Left forelimb (tissue), 1 donor: ENCODE results near the gene PCIF1.
"Not testable (repeated sequence)": the region's sequence is repeated elsewhere in the genome, so short reads cannot be mapped to it uniquely, and the experiment has no call there.

ENCODE experiments used
- DNase-seq: peaks from one replicate; pipeline ENCODE4 v3.0.0-alpha.2; 2018; ENCODE audit warnings: low spot score

PCIF1 gene

DNA sequence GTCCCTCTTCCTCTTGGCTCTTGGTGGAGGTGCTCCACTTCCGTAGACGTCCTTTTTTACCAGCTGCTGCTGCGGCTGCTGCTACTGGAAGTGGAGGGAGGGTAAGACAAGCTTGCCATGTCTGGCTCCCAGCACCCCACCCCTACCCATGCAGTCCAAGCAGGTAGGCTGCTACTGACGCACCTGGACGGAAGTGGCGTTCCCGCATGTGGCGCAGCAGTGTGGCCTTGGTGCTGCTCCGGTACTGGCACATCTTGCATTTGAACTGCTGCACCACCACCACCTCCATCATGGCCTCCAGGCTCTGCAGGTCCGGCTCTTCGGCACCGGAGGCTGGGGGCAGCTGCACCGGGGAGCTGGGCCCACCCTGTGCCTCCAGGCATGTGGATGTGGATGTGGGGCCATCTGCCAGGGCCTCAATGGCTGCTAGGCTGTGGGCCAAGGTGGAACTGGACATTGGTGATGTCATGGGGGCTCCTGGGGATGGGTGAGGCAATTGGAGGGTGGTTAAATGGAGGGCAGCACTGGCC lies 33.1 kb downstream of the PCIF1 start:
- no peak for DNase-seq

DNA sequence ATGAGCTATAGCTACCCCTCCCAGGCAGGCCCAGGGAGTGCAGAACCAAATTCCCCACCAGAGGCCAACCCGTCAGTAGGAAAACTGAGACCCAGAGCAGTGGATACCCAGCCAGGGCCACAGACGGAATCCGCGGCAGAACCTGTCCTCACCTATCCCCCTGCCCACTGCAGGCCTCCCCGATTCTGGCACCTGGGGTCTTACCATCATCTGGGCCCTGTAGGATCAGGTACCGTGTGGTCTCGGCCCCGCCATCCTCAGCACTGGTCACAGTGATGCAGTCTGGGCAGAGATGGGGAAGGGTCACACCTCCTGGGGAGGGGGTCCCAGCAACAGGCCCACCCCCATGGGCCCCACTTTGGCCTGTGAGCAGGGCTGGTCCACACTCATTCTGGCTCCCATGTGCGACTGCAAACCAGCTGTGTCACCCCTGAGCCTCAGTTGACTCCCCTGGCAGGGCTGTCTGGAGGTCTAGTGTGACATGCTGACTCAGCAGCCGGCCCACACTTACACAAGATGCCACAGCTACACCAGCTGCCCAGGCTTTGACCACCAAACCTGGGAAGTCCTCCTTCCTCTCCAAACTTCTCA lies 33.7 kb downstream of the PCIF1 start:
- DNase-seq = no peak

DNA sequence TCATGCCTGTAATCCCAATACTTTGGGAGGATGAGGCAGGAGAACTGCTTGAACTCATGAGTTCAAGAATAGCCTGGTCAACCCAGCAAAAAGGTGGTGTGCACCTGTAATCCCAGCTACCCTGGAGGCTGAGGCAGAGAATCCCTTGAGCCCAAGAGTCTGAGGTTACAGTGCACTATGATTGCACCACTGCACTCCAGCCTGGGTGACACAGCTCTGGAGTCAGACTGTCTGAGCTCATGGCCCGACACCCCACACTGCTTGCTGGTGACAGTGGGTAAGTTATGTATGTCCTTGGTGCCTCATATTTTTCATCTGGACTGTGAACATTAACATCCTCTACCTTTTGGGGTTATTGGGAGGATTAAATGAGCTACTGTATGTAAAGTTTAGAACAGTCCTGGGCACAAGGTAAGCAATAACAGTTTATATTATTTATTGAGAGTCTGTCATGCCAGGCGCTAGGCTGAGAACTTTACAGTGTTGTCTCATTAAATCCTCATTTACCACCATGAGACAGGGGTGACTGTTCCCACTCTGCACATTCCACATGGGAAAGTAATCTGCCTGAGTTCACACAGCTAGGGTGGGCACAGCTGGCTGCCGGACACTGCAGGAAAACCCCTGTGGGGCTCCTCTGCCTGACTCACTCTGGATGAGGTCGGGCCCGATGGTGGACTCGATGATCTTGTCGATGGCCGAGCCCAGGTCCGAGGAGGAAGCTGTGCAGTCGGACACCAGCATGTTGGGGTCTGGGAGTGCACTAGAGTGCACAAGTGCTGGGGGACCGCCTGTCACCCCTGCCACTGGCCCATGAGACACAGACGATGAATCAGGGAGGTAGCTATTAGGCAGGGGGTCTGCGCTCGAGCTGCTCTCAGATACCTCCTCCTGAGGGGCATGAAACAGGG lies 34.6 kb downstream of the PCIF1 start:
- DNase-seq = no peak

DNA sequence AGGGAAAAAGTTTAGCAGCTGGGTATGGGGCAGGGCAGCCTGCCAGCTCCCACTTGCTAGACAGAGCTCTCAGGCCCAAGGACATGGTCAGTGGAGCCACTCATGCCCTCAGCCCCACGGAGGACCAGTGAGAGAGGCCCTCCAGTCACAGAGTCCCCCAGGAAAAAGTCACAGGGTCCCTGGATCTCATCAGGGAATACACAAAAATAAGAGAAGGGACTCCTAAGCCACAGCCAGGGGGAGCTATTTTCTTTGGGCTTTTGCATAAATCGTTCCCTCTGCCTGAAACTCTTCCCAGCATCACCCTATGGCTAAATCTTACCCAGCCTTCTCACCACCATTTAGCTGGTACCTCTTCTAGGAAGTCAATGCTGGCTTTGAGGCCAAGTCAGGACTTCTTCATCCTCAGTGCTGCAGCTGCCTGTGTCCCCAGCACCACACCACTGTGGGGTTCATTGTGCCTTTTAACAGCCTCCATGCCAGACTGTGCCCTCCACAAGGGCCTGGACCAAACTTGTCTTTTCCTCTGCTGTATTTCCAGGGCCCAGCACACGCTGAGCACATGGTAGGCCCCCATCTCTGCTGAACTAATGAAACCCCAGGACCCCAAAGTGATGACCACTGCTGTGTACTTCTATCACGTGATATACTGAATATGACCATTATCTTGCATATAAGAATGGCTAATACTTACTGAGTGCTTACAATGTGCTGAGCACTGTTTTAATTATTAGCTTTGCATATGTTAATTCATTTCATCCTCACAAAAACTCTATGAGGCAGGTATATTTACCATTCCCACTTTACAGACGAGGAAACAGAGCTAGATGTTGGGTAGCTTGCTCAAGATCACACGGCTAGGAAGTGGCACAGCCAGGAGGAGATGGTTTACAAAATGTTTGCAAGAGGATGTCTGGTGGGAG lies 35.5 kb downstream of the PCIF1 start:
- no peak for DNase-seq

DNA sequence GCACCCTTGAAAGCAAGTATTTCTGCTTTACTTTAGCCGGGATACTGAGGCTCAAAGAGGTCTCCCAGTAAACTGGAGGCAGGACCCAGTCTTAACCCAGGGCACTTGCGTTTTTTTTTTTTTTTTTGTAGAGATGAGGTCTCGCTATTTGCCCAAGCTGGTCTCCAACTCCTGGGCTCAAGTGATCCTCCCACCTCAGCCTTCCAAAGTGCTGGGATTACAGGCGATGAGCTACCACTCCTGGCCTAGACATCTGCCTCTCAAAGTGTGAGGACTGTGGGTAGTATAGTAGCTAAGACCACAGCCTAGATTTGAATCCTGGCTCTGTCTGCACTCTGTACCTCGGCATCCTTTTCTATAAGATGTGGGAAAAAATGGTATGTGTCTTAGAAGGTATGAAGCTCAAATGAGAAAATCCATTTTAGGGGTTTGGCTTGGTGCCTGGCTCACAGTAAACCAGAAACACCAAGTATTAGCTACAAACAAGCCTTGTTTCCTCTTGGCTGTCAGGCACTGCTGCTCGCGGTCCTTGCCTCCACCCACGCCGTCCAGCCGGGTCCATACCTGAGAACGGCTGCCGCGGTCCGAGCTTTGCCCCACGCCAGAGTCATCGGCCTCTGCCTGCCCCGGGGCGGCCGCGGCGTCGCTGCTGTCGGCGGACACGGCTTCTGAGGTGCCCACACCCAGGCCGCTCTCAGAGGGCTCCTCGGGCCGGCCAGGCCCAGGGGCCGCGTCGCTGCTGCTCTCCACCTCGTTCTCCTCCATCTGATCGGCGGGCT lies 36.4 kb downstream of the PCIF1 start:
- DNase-seq = no peak

DNA sequence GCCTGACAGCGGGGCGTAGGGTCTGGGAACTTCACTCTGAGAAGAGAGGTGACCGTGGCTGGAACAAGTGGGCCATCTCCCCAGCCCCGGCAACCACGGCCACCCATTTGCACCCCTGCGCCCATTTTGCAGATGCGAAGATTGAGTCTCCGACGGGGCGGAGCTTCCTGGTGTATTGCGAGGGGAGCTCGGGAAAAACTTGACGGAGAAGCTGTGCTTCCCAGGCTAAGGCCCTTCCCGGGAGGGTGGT lies 36.9 kb downstream of the PCIF1 start:
- no peak for DNase-seq

DNA sequence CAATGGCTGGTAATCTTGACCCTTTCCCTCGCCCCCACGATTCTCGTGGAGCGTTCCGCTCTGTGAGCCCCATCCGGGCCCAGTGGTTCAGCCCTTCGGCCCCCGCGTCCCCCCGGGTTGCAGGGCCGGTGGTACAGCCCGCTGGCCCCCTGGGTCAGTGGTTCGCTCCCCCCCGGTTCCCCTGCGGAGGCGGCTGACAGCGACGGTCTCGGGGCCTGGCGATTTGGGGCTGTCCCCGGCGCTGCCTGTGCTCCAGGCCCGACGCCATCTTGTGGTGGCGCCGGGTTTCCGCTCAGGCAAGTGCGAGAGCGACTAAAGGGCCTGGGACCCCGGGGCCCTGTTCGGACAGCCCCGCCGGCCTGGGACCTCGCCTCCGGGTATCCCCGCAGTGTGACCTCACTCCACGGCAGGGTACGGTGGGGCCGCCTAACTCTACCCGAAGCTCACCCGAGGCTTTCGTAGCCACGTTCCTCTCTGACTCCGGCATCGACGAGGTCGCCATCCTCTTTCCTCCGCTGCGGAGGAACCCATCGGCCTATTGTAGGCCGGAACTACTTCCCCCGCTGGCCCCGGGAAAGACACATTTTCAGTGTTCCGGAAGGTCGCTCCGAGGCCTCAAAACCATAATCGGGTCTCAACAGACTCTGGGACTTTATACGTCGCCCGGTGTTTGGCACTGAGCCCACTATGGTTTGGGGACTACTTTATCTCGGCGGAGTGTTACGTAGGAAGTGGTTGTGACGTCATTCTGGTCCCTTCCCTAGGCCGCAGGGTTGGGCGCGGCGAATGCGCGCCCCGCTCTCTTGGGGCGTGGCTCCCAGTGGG lies 37.4 kb downstream of the PCIF1 start, which contains the start of gene ZNF335:
Gene ZNF335 (minus strand): TSS at position 529 of the 825 bp plus-strand sequence. CDS start 793 bp downstream, outside the sequence.
- peak; percentile 98 for DNase-seq

DNA sequence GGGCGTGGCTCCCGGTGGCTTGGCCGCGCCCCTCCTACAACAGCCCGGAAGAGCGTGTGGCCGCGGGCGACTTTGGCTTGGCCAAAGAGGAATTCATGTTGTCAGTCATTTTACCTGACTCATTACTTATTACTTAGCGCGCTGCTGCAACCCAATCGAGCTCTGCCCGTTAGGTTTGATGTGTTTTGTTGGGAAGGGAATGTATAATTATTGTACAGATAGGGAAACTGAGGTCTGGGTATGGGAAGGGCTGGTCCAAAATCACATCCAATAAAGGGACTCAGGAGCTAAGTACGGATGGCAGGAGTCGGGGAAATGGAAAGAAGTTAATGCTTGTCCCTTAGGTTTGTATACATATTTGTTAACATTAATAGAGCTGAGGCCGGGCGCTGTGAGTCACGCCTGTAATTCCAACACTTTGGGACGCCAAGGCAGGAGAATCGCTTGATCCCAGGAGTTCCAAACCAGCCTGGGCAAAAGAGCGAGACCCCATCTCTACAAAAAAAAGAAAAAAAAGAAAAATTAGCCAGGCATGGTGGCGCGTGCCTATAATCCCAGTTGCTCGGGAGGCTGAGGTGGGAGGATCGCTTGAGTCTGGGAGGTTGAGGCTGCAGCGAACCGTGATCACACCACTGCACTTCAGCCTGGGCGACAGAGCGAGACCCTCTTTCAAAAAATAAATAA lies 38.2 kb downstream of the PCIF1 start:
- DNase-seq = no peak

DNA sequence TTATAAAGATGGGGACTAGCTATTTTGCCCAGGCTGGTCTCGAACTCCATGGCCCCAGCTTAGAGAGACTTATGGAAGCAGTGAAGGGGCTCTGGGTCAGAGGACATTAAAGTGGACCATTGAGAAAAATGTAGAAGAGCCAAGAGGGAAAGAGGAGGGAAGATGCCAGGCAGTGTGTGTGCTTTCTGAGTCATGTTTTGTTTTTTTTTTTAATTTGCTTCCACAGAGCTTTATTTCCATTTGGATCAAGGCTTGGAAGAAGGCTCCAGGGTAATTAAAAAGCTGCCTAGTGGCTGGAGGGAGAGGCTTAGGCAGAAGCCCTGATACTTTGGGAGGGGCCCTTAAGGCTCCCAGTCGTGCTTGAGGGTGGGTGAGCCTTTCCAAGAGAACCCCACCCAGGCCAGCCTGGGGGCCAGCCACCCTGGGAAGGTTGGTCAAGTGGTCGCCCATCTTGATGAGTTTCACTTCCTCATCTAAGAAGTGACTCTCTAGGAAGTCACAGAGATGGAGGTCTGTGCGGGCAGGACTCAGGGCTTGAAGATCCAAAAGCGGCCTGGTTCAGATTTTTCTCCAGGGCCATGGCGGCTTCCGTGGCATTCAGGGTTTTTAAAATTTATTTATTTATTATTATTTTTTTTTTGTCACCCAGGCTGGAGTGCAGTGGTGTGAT lies 40.5 kb downstream of the PCIF1 start:
- DNase-seq = no peak

DNA sequence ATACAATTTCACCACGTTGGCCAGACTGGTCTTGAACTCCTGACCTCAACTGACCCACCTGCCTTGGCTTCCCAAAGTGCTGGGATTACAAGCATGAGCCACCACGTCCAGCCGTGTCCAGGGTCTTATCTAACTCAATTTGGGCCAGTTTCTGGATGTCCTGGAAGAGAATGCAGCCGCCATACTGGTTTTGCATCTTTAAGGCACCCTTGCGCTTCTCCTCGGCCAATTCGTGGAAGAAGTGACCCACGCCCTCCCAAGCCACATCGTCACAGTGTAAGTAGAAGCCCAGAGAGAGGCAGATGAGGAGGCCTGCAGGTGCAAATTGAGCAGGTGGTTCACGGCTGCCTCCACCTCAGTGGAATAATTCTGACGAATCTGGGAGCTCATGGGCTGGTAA lies 41.2 kb downstream of the PCIF1 start:
- no peak for DNase-seq

DNA sequence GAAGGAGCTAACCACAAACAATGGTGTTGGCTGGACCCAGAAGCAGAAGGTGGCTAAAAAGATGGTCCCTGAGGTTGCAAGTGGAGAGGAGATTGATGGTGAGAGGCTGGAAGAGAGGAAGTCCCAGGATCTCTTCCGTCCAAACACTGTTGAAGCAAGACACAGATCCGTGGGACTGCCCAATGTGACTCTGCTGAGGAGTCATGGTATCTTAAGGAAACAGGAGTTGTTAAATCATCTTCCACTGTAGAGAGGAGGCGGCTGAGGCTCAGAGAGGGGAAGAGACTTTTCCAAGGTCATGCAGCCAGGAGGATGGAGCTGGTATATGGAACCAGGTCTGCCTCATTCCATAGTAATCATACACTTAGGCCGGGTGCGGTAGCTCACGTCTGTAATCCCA lies 41.6 kb downstream of the PCIF1 start:
- no peak for DNase-seq

DNA sequence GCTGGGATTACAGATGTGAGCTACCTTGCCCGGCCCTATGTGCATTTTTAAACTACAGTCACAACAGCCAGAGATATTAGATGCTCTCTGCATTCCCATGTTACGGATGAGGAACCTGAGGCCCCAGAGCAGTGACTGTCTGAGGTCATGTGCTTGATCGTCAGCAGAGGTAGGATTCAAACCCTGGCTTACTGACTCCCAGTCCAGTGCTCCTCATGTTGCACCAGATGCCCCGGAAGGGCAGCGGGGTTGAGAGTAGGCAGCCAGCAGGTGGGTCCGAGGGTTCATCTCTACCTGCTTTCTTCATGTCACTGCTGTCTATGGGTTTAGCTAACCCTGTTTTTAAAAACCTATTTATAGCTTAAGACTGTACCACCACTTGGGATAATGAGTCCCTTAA lies 46.8 kb downstream of the PCIF1 start:
- DNase-seq = peak; percentile 20

DNA sequence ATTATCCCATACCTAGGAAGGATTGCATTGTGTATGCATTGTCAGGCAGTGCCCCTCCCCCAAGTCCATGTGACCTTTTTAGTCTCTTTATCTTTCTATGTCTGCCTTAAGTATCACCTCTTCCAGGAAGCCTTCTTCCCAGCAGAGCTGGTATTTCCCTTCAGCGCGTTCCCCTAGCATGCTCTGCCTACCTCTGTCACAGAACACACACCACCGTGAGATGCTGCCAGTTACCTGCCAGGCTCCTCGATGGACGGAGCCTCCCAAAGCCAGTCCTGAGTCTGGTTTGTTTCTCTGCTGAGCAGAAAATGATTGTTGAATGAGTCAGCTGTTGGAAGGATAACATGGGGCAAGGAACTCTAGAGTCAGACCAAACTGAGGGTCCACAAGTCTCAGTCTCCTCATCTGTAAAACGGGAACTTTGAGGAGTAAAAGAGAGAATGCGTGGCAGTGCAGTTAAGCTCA lies 48.8 kb downstream of the PCIF1 start:
- DNase-seq = peak; percentile 11

DNA sequence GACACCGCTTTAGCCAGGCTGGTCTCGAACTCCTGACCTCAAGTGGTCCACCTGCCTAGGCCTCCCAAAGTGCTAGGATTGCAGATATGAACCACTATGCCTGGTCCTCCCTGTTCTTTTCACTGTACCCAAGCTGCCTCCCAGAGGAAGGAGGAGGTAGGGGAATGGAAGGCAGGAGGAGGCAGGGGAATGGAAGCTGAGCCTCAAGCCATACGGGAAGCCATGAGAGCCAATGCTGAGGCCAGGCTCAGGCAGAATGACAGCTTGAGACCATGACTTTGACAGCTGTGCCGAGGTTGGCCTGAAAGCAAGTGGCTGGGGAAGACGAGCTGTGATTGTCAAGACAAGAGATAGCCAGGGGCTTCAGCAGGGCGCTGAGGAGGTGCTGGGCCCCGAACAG lies 51.1 kb downstream of the PCIF1 start:
- DNase-seq = peak; percentile 49

DNA sequence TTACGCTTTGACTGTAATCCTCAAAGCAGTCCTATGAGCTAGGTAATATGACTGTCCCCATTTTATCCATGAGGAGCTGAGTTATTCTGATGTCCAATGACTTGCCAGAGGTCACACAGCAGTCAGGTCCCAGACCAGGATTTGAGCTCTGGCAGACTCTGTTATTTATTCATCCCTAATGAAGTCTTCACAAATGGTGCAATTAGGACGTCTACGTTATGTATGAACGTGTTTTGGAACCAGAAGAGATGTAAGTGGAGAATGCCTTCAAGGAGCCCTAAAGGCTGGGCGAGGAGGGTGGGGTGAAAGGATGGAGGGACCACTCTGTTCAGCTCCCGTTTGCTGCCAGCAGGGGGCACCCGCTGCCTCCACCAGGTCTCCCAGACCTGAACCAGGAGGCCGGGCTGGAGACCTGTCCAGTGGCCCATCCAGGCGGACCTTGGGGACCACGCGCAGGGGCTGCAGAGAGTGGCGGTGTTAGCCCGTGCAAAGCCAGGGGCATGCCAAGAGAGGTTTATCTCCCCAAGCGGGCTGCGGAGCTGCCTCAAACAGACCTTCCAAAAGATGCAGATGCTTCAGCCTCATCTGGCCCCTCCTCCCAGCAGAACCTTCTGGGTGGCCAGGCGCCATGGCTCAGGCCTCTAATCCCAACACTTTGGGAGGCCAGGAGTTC lies 52.8 kb downstream of the PCIF1 start:
- DNase-seq = peak; percentile 78

DNA sequence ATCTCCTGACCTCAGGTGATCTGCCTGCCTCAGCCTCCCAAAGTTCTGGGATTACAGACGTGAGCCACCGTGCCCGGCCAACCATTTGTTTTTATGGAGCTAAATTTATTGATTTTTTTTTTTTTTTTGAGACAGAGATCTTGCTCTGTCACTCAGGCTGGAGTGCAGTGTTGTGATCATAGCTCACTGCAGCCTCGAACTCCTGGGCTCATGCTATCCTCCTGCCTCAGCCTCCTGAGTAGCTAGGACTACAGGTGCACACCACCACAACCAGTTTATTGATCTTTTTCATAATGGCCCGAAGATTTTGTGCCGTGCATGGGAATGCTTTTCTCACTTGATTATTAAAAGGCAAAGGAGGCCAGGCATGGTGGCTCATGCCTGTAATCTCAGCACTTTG lies 54.3 kb downstream of the PCIF1 start:
- not testable (repeated sequence) for DNase-seq

DNA sequence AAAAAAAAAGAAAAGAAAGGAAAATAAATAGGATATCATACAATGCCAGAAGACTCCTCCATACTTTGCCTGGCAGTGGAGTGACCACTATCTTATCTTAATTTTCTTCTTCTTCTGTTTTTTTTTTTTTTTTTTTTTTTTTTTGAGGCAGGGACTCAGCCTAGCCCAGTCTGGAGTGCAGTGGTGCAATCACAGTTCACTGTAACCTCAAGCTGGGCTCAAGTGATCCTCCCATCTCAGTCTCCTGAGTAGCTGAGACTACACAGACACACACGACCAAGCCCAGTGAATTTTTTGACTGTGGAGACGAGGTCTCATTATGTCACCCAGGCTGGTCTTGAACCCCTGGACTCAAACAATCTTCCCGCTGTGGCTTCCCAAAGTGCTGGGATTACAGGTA lies 57.1 kb downstream of the PCIF1 start:
- peak; percentile 28 for DNase-seq

DNA sequence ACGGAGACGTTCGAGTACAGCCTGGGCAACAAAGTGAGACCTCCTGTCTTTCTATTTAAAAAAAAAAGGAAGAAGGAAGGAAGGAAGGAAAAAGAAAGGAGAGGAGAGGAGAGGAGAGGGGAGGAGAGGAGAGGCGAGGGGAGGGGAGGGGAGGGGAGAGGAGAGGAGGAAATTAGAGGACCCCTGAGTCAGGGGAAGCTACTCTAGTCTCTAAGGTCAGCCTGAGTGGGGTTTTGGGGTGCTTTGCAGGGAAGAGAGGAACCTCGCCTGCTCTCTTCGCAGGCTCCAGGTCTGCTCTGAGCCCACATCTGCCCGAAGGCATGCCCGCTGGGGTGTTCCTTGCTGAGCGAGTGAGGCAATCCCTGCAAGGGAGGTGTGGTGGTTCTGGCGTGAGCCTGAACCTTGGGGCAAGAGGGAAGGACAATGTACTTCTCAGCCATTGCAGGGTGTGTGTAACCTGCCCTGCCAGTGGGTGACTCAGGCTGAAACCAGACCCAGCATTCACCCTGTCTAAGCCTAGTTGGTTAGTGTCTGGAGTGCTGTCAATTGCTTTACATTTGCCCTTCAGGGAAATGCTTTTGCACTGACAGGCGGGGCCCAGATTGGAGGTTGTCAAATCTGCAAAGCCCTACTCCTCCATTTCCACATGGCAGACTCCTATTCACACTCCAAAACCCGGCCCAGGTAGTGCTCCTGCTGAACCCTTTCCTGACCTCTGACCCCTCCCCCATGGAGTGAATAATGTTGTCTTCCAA lies 58.9 kb downstream of the PCIF1 start:
- DNase-seq = peak; percentile 42
